GM19397 (cell line): Measurements from ENCODE around the gene TKT.

ENCODE experiments used
- ATAC-seq: cut with Tn5 transposase; IDR thresholded peaks from one replicate; pipeline ENCODE4 v1.9.1; 2021; ENCODE audit warnings: mild to moderate bottlenecking, moderate library complexity; ENCODE audit not compliant: unreplicated experiment

Gene TKT

GRCh38 chr3:53198996-53199395 is 56.8 kb downstream of the TKT start:
- no peak for ATAC-seq

GRCh38 chr3:53198256-53198977 is 57.4 kb downstream of the TKT start:
- no peak for ATAC-seq

- no peak for ATAC-seq
Measured at GRCh38 chr3:53196575-53197407, 59.0 kb downstream of the TKT start.

- no peak for ATAC-seq
Measured at GRCh38 chr3:53195602-53196574, 59.9 kb downstream of the TKT start.

- ATAC-seq = no peak
Measured at GRCh38 chr3:53195066-53195450, 60.8 kb downstream of the TKT start.

GRCh38 chr3:53194210-53195065 is 61.4 kb downstream of the TKT start:
- no peak for ATAC-seq

- no peak for ATAC-seq
Measured at GRCh38 chr3:53193466-53194209, 62.2 kb downstream of the TKT start.

GRCh38 chr3:53192608-53193007 is 63.2 kb downstream of the TKT start:
- peak; percentile 52 for ATAC-seq

GRCh38 chr3:53191836-53192480 is 63.9 kb downstream of the TKT start:
- no peak for ATAC-seq

- no peak for ATAC-seq
Measured at GRCh38 chr3:53190659-53191058, 65.2 kb downstream of the TKT start.

- ATAC-seq = no peak
Measured at GRCh38 chr3:53189276-53189675, 66.5 kb downstream of the TKT start.

- ATAC-seq = no peak
Measured at GRCh38 chr3:53188720-53189119, 67.1 kb downstream of the TKT start.

- no peak for ATAC-seq
Measured at GRCh38 chr3:53188136-53188685, 67.6 kb downstream of the TKT start.

- no peak for ATAC-seq
Measured at GRCh38 chr3:53187430-53187829, 68.4 kb downstream of the TKT start.

GRCh38 chr3:53186726-53187125 is 69.1 kb downstream of the TKT start:
- ATAC-seq = no peak

GRCh38 chr3:53185761-53186465 is 69.9 kb downstream of the TKT start:
- no peak for ATAC-seq

- no peak for ATAC-seq
Measured at GRCh38 chr3:53184701-53185100, 71.1 kb downstream of the TKT start.

- ATAC-seq = no peak
Measured at GRCh38 chr3:53183514-53183913, 72.3 kb downstream of the TKT start.
